Amniotic stem cell (primary cell): ENCODE data around the gene TUBB4B.
"Not testable (repeated sequence)": the region's sequence is repeated elsewhere in the genome, so short reads cannot be mapped to it uniquely, and the experiment has no call there.

ENCODE experiments used
- DNase-seq: peaks from one replicate; lab custom pipeline; 2025; lab: John Stamatoyannopoulos, UW

TUBB4B gene

GRCh38 chr9:137237759-137238726 is 3.0 kb upstream of the TUBB4B start:
- no peak for DNase-seq

GRCh38 chr9:137239541-137240200 is 1.4 kb upstream of the TUBB4B start:
- DNase-seq: not testable (repeated sequence)

- peak; percentile 45 for DNase-seq
Observed at GRCh38 chr9:137240318-137240840, 708 bp upstream of the TUBB4B start.

- DNase-seq: peak; percentile 31
Observed at GRCh38 chr9:137241490-137242268, 592 bp downstream of the TUBB4B start.

- DNase-seq: no peak
Observed at GRCh38 chr9:137242269-137243203, 1.4 kb downstream of the TUBB4B start.

DNA sequence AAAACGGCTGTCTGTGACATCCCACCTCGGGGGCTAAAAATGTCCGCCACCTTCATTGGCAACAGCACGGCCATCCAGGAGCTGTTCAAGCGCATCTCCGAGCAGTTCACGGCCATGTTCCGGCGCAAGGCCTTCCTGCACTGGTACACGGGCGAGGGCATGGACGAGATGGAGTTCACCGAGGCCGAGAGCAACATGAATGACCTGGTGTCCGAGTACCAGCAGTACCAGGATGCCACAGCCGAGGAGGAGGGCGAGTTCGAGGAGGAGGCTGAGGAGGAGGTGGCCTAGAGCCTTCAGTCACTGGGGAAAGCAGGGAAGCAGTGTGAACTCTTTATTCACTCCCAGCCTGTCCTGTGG is 2.2 kb downstream of the TUBB4B start:
- not testable (repeated sequence) for DNase-seq

GRCh38 chr9:137243626-137244485 is 2.8 kb downstream of the TUBB4B start:
- no peak for DNase-seq

- DNase-seq: no peak
Observed at GRCh38 chr9:137244486-137245449, 3.7 kb downstream of the TUBB4B start.

GRCh38 chr9:137245450-137246421 is 4.6 kb downstream of the TUBB4B start:
- DNase-seq: no peak

GRCh38 chr9:137247135-137247915 is 6.2 kb downstream of the TUBB4B start:
- DNase-seq: no peak

GRCh38 chr9:137247916-137248175 is 6.8 kb downstream of the TUBB4B start:
- DNase-seq: no peak

GRCh38 chr9:137250329-137251193 is 9.5 kb downstream of the TUBB4B start:
- no peak for DNase-seq

GRCh38 chr9:137251194-137251461 is 10.0 kb downstream of the TUBB4B start, which contains the start of gene STPG3:
STPG3 (plus strand) TSS chr9:137251286; CDS start chr9:137251287, 1 bp downstream.
- DNase-seq: no peak

GRCh38 chr9:137251490-137252268 is 10.6 kb downstream of the TUBB4B start:
- no peak for DNase-seq
